Adrenal gland (tissue), 5 donors: ENCODE data around the gene SMYD2.

Experiments
- CTCF ChIP-seq, 6 experiments: fragments of 450-650 bp in 4 of 6; fragments of 200-600 bp in 2 of 6; sonication (generic) in 1 of 6; IDR thresholded peaks; 1 replicate in 5 of 6; 2 replicates in 1 of 6; pipeline versions ENCODE4 v1.5.1 to v1.8.0; 2016 to 2021; ENCODE audit warnings: antibody characterized with exemption in 6 of 6, mild to moderate bottlenecking in 2 of 6, moderate library complexity in 1 of 6
- POLR2A ChIP-seq, 2 donors: fragments of 450-650 bp; IDR thresholded peaks; one replicate each; pipeline ENCODE4 v1.6.1; 2017; ENCODE audit warnings: antibody characterized with exemption in 2 of 2, mild to moderate bottlenecking in 2 of 2, moderate library complexity in 1 of 2
- donor health status: DM: no; HTN: no; CAD: no.

GRCh38 chr1:214236477-214236876 lies 44.5 kb upstream of the SMYD2 start:
- TF ChIP-seq CTCF (IDR thresholded peaks at IDR 0.05) (no peak), POLR2A (IDR thresholded peaks at IDR 0.05) (no peak)
